HepG2 (cell line): ENCODE measurements around the gene GNG4. TPM values are rescaled to one million over a fixed set of nuclear protein-coding genes. Genes with fewer than 3 reads are reported as not detected.

Experiments
- GPN1 ChIP-seq: sonication (generic); formaldehyde crosslinking; IDR thresholded peaks from 2 replicates; pipeline ENCODE4 v1.5.1; 2020; ENCODE audit warnings: missing genetic modification reagents, borderline replicate concordance
- MAFF ChIP-seq: IDR thresholded peaks from 2 replicates; pipeline ENCODE4 v1.6.1; 2011; ENCODE audit warnings: low read depth, low read length, improper control_type of control experiment
- MAX ChIP-seq: IDR thresholded peaks from 2 replicates; pipeline ENCODE4 v1.6.1; 2012; ENCODE audit warnings: inconsistent platforms
- MLLT10 ChIP-seq: sonication (generic); formaldehyde crosslinking; IDR thresholded peaks from 2 replicates; pipeline ENCODE4 v1.4.0; 2020; ENCODE audit warnings: missing genetic modification reagents
- MYNN ChIP-seq: sonication (generic); formaldehyde crosslinking; IDR thresholded peaks from 2 replicates; pipeline ENCODE4 v1.4.0; 2020; ENCODE audit warnings: mild to moderate bottlenecking, low read depth, missing genetic modification reagents
- PAF1 ChIP-seq: IDR thresholded peaks from 2 replicates; pipeline ENCODE4 v1.6.1; 2016; ENCODE audit warnings: missing genetic modification reagents, missing compliant biosample characterization
- SATB2 ChIP-seq: sonication (generic); formaldehyde crosslinking; IDR thresholded peaks from 2 replicates; pipeline ENCODE4 v1.5.0; 2020; ENCODE audit warnings: missing genetic modification reagents
- SOX13 ChIP-seq, 3 experiments: fragments of 450-650 bp in 1 of 3; sonication (generic) in 1 of 3; formaldehyde crosslinking in 1 of 3; IDR thresholded peaks in 2 of 3; conservative IDR thresholded peaks in 1 of 3; 2 replicates each; pipeline versions ENCODE4 v1.5.0 to v1.6.1; 2016 to 2020; ENCODE audit warnings: antibody characterized with exemption in 1 of 3, mild to moderate bottlenecking in 1 of 3, missing compliant biosample characterization in 1 of 3, missing genetic modification reagents in 1 of 3, moderate library complexity in 1 of 3
- TEAD3 ChIP-seq: optimal IDR thresholded peaks from 2 replicates; pipeline ENCODE3; 2016; ENCODE audit warnings: borderline replicate concordance
- ZBTB3 ChIP-seq: sonication (generic); formaldehyde crosslinking; IDR thresholded peaks from 2 replicates; pipeline ENCODE4 v1.4.0; 2020; ENCODE audit warnings: low read depth, mild to moderate bottlenecking, moderate library complexity, missing genetic modification reagents, borderline replicate concordance
- ZNF292 ChIP-seq: sonication (generic); formaldehyde crosslinking; IDR thresholded peaks from 2 replicates; pipeline ENCODE4 v1.8.1; 2022; ENCODE audit warnings: mild to moderate bottlenecking, low read depth, missing genetic modification reagents, borderline replicate concordance
- ZNF660 ChIP-seq: sonication (generic); formaldehyde crosslinking; IDR thresholded peaks from 2 replicates; pipeline ENCODE4 v1.5.1; 2020; ENCODE audit warnings: mild to moderate bottlenecking, low read depth, missing genetic modification reagents, borderline replicate concordance
- polyA plus RNA-seq, 8 experiments: library from polyadenylated mRNA; depleted of rRNA in 3 of 8; stranded (reverse) in 7 of 8; unstranded in 1 of 8; fragments of >200 nt; fragmentation: Illumina TruSeq in 4 of 8; extraction: Trizol in 4 of 8; gene quantifications; 2 replicates each; pipeline versions ENCODE4 v1.2.1 to v1.2.3, GENCODE V29; 2011 to 2016; ENCODE audit warnings: low read depth in 4 of 8, missing spikeins in 1 of 8, mixed read lengths in 1 of 8; ENCODE audit not compliant: insufficient read depth in 1 of 8
- total RNA-seq, 5 experiments: library from RNA; depleted of rRNA; stranded (reverse); fragments of >200 nt; fragmentation: Illumina TruSeq; extraction: Trizol; gene quantifications; 2 replicates each; pipeline ENCODE4 v1.2.3, GENCODE V29; 2016; ENCODE audit warnings: low read depth in 1 of 5
- TF ChIP-seq, protein P1 (sequence below): sonication (generic); formaldehyde crosslinking; IDR thresholded peaks from 2 replicates; pipeline ENCODE4 v1.5.1; 2020; ENCODE audit warnings: missing genetic modification reagents, mild to moderate bottlenecking, borderline replicate concordance
- TF ChIP-seq, protein P2 (sequence below): sonication (generic); formaldehyde crosslinking; IDR thresholded peaks from 2 replicates; pipeline ENCODE4 v1.9.0; 2021; ENCODE audit warnings: mild to moderate bottlenecking, missing genetic modification reagents
- TF ChIP-seq, protein P3 (sequence below): sonication (generic); formaldehyde crosslinking; IDR thresholded peaks from 2 replicates; pipeline ENCODE4 v1.4.0; 2020; ENCODE audit warnings: missing genetic modification reagents
- TF ChIP-seq, protein P4 (sequence below): sonication (generic); formaldehyde crosslinking; IDR thresholded peaks from 2 replicates; pipeline ENCODE4 v1.4.0; 2020; ENCODE audit warnings: missing genetic modification reagents, mild to moderate bottlenecking, borderline replicate concordance

The GNG4 gene
- total and polyA plus RNA-seq, 2 of the 13 experiments (the other 11 are each of a cell fraction or from before 2014, with no cell fraction given), result 27.1 to 69.5 TPM

DNA sequence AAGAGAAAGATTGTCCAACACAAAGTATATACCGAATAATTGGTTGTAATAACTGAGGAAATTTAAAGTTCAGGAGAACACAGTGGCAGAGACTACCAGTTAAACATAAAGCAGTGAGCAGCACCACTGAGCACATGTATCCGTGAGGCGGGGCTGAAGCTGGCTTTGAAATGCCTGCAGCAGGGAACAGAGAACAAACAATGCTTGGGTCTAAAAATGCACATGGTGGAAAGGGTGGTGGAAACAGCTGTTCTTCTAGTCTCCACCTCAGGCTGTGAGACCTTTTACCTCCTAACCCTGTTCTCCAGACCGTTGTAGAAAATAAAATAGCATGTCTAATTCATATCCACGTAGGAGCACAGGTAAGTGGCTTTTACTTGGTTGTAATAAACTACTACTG, 7.7 kb upstream of the GNG4 start (continued):
- TF ChIP-seq, protein P1, sequence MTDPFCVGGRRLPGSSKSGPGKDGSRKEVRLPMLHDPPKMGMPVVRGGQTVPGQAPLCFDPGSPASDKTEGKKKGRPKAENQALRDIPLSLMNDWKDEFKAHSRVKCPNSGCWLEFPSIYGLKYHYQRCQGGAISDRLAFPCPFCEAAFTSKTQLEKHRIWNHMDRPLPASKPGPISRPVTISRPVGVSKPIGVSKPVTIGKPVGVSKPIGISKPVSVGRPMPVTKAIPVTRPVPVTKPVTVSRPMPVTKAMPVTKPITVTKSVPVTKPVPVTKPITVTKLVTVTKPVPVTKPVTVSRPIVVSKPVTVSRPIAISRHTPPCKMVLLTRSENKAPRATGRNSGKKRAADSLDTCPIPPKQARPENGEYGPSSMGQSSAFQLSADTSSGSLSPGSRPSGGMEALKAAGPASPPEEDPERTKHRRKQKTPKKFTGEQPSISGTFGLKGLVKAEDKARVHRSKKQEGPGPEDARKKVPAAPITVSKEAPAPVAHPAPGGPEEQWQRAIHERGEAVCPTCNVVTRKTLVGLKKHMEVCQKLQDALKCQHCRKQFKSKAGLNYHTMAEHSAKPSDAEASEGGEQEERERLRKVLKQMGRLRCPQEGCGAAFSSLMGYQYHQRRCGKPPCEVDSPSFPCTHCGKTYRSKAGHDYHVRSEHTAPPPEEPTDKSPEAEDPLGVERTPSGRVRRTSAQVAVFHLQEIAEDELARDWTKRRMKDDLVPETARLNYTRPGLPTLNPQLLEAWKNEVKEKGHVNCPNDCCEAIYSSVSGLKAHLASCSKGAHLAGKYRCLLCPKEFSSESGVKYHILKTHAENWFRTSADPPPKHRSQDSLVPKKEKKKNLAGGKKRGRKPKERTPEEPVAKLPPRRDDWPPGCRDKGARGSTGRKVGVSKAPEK (CRISPR knock-in tag), result no peak
- TF ChIP-seq, protein P2, sequence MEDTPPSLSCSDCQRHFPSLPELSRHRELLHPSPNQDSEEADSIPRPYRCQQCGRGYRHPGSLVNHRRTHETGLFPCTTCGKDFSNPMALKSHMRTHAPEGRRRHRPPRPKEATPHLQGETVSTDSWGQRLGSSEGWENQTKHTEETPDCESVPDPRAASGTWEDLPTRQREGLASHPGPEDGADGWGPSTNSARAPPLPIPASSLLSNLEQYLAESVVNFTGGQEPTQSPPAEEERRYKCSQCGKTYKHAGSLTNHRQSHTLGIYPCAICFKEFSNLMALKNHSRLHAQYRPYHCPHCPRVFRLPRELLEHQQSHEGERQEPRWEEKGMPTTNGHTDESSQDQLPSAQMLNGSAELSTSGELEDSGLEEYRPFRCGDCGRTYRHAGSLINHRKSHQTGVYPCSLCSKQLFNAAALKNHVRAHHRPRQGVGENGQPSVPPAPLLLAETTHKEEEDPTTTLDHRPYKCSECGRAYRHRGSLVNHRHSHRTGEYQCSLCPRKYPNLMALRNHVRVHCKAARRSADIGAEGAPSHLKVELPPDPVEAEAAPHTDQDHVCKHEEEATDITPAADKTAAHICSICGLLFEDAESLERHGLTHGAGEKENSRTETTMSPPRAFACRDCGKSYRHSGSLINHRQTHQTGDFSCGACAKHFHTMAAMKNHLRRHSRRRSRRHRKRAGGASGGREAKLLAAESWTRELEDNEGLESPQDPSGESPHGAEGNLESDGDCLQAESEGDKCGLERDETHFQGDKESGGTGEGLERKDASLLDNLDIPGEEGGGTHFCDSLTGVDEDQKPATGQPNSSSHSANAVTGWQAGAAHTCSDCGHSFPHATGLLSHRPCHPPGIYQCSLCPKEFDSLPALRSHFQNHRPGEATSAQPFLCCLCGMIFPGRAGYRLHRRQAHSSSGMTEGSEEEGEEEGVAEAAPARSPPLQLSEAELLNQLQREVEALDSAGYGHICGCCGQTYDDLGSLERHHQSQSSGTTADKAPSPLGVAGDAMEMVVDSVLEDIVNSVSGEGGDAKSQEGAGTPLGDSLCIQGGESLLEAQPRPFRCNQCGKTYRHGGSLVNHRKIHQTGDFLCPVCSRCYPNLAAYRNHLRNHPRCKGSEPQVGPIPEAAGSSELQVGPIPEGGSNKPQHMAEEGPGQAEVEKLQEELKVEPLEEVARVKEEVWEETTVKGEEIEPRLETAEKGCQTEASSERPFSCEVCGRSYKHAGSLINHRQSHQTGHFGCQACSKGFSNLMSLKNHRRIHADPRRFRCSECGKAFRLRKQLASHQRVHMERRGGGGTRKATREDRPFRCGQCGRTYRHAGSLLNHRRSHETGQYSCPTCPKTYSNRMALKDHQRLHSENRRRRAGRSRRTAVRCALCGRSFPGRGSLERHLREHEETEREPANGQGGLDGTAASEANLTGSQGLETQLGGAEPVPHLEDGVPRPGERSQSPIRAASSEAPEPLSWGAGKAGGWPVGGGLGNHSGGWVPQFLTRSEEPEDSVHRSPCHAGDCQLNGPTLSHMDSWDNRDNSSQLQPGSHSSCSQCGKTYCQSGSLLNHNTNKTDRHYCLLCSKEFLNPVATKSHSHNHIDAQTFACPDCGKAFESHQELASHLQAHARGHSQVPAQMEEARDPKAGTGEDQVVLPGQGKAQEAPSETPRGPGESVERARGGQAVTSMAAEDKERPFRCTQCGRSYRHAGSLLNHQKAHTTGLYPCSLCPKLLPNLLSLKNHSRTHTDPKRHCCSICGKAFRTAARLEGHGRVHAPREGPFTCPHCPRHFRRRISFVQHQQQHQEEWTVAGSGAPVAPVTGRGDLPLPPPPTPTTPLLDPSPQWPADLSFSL (CRISPR knock-in tag), result no peak
- TF ChIP-seq TEAD3 (CRISPR knock-in tag), result peak; percentile 53
- TF ChIP-seq, protein P3, sequence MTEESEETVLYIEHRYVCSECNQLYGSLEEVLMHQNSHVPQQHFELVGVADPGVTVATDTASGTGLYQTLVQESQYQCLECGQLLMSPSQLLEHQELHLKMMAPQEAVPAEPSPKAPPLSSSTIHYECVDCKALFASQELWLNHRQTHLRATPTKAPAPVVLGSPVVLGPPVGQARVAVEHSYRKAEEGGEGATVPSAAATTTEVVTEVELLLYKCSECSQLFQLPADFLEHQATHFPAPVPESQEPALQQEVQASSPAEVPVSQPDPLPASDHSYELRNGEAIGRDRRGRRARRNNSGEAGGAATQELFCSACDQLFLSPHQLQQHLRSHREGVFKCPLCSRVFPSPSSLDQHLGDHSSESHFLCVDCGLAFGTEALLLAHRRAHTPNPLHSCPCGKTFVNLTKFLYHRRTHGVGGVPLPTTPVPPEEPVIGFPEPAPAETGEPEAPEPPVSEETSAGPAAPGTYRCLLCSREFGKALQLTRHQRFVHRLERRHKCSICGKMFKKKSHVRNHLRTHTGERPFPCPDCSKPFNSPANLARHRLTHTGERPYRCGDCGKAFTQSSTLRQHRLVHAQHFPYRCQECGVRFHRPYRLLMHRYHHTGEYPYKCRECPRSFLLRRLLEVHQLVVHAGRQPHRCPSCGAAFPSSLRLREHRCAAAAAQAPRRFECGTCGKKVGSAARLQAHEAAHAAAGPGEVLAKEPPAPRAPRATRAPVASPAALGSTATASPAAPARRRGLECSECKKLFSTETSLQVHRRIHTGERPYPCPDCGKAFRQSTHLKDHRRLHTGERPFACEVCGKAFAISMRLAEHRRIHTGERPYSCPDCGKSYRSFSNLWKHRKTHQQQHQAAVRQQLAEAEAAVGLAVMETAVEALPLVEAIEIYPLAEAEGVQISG (CRISPR knock-in tag), result 0 out of 2 replicates have a peak, but pooled peaks have one; percentile 15
- no peak for TF ChIP-seq SOX13 (IDR thresholded peaks at IDR 0.05)
- TF ChIP-seq SOX13 (CRISPR knock-in tag; conservative IDR thresholded peaks at IDR 0.05 in 1 of 2, IDR thresholded peaks at IDR 0.05 in 1 of 2), result peak in 1 of 2 experiments; percentile 68; a peak in 2 of 4 replicates
- no peak for TF ChIP-seq MYNN (CRISPR knock-in tag)
- no peak for TF ChIP-seq MAFF
- peak; percentile 85 for TF ChIP-seq MAX
- no peak for TF ChIP-seq PAF1 (CRISPR knock-in tag)
- TF ChIP-seq, protein P4, sequence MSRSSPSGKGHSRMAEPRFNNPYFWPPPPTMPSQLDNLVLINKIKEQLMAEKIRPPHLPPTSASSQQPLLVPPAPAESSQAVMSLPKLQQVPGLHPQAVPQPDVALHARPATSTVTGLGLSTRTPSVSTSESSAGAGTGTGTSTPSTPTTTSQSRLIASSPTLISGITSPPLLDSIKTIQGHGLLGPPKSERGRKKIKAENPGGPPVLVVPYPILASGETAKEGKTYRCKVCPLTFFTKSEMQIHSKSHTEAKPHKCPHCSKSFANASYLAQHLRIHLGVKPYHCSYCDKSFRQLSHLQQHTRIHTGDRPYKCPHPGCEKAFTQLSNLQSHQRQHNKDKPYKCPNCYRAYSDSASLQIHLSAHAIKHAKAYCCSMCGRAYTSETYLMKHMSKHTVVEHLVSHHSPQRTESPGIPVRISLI (CRISPR knock-in tag), result no peak
- TF ChIP-seq MLLT10, result no peak
- no peak for TF ChIP-seq GPN1
- no peak for TF ChIP-seq ZNF660 (CRISPR knock-in tag)
- TF ChIP-seq ZNF292 (CRISPR knock-in tag), result no peak
- no peak for TF ChIP-seq SATB2 (CRISPR knock-in tag)
- no peak for TF ChIP-seq ZBTB3 (CRISPR knock-in tag)
